Panc1 (cell line): ENCODE data around the gene KLHDC10. TPM values are rescaled to one million over a fixed set of nuclear protein-coding genes. Genes with fewer than 3 reads are reported as not detected.

ENCODE experiments used
- ATAC-seq: fragments of 200-7000 bp; cut with Tn5 transposase; 2 replicates; pipeline ENCODE4 v1.9.1; 2020; ENCODE audit warnings: mild to moderate bottlenecking, moderate library complexity
- BruUV-seq: library from RNA; stranded (reverse); fragments of 400-500 nt; replicated peaks from 2 replicates; lab custom pipeline; 2021; lab: Mats Ljungman, UMichigan
- CTCF ChIA-PET: fragments of 300-600 bp; sonication (Branson Sonifier 250); formaldehyde crosslinking; loops from one replicate; lab custom pipeline; 2022; ENCODE audit warnings: antibody characterized with exemption; lab: Charles Lee
- POLR2A ChIA-PET: fragments of 300-600 bp; sonication (Branson Sonifier 250); formaldehyde crosslinking; loops from one replicate; lab custom pipeline; 2022; ENCODE audit warnings: antibody characterized with exemption; lab: Charles Lee
- DNase-seq: peaks from one replicate; pipeline ENCODE4 v3.0.0-alpha.2; 2010; ENCODE audit warnings: low read depth, low spot score
- H3K27ac ChIP-seq: 2 replicates; pipeline ENCODE4 v1.5.1; 2011; ENCODE audit warnings: mild to moderate bottlenecking, low read length, inconsistent platforms
- H3K27me3 ChIP-seq: fragments of 200-500 bp; sonication (Bioruptor generic); 2 replicates; pipeline ENCODE4 v1.6.0; 2014; ENCODE audit warnings: low read length, inconsistent platforms; ENCODE audit not compliant: control insufficient read depth, insufficient read depth
- H3K36me3 ChIP-seq: fragments of 200-500 bp; sonication (Bioruptor generic); 2 replicates; pipeline ENCODE4 v1.5.1; 2014; ENCODE audit warnings: inconsistent platforms, mild to moderate bottlenecking, low read length, moderate library complexity; ENCODE audit not compliant: control insufficient read depth, insufficient read depth
- H3K4me1 ChIP-seq: 2 replicates; pipeline ENCODE4 v1.5.1; 2011; ENCODE audit warnings: inconsistent platforms, mild to moderate bottlenecking, low read length, moderate library complexity; ENCODE audit not compliant: control insufficient read depth, insufficient read depth
- H3K4me3 ChIP-seq, 2 experiments: 2 replicates each; pipeline ENCODE4 v1.5.1; 2011 to 2012; ENCODE audit warnings: low read depth in 2 of 2, low read length in 2 of 2, mild to moderate bottlenecking in 2 of 2, inconsistent platforms in 1 of 2, moderate library complexity in 1 of 2
- H3K9me3 ChIP-seq: fragments of 200-500 bp; sonication (Bioruptor generic); 2 replicates; pipeline ENCODE4 v1.5.1; 2014; ENCODE audit warnings: low read depth, mild to moderate bottlenecking, inconsistent platforms, low read length, moderate library complexity; ENCODE audit not compliant: control insufficient read depth, insufficient read depth
- CTCF ChIP-seq: fragments of 450-650 bp; IDR thresholded peaks from 2 replicates; pipeline ENCODE4 v1.5.1; 2017; ENCODE audit warnings: mild to moderate bottlenecking
- POLR2AphosphoS5 ChIP-seq: IDR thresholded peaks from 2 replicates; pipeline ENCODE4 v1.6.1; 2012; ENCODE audit warnings: mild to moderate bottlenecking, low read depth, low read length, moderate library complexity
- SIN3A ChIP-seq: IDR thresholded peaks from 2 replicates; pipeline ENCODE4 v1.6.1; 2012; ENCODE audit warnings: low read depth, mild to moderate bottlenecking, low read length, moderate library complexity, borderline replicate concordance; ENCODE audit not compliant: insufficient read depth
- TCF7L2 ChIP-seq: IDR thresholded peaks from 2 replicates; pipeline ENCODE4 v1.6.1; 2011; ENCODE audit warnings: mild to moderate bottlenecking, low read depth, low read length, inconsistent platforms
- in situ Hi-C: cut with HindIII; loops from 2 replicates; pipeline ENCODE4 v1.10.0; 2016; ENCODE audit warnings: low sequenced_read_pairs, low pct_unique_long_range_greater_than_20kb
- intact Hi-C: fragments of 100-400 bp; cut with micrococcal nuclease; formaldehyde crosslinking; loops from one replicate; pipeline ENCODE4 v1.10.0; 2022; ENCODE audit not compliant: unreplicated experiment
- total RNA-seq: library from RNA; stranded (reverse); gene quantifications from one replicate; pipeline ENCODE4 v1.2.1, GENCODE V29; 2021; ENCODE audit not compliant: unreplicated experiment
- TF ChIP-seq, protein P1 (sequence below), 2 experiments: IDR thresholded peaks; 2 replicates each; pipeline ENCODE4 v1.6.1; 2011 to 2012; ENCODE audit warnings: low read depth in 2 of 2, control low read depth in 1 of 2, low read length in 1 of 2, mild to moderate bottlenecking in 1 of 2, moderate library complexity in 1 of 2; ENCODE audit not compliant: insufficient read depth in 1 of 2

KLHDC10 gene
- total RNA-seq, 1 experiment from 2014 or later = 26.7 TPM

DNA sequence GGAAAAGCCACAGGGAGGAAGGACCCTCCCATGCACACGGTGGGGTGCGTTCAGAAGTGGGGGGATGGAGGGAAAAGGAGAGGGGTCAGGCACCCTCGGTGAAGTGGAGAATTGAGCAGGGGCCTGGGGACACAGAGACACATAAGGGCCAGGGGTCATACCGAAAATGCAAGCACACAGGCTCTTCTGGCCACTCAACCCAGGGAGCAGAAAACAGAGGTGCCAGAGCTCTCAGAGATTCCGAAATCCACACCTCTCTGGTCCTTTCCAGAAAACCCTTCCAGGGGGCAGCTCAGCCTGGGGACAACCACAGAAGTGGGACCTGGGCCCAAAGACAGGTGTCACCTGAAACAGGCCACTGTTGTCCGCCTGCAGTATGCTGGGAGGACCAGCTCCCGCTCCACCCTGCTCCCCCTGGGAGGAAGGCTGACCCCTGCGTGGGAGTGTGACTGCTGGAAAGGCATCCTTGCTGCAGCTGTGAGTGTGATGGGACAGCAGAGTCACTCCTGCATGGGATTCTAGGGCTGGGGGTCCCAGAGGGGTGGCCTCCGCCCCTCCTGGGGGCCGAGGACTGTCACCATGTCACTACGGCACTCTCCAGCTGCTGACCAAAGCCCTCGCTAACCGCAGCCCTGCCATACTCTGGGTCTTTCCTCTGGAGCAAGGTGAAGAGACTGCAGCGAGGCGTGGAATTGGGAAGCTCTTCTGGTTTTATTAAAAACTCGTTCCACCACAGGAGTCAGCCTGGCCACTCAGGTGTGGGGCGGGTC is 71.7 kb downstream of the KLHDC10 start:
- TF ChIP-seq CTCF = no peak
- no peak for TF ChIP-seq POLR2AphosphoS5
- TF ChIP-seq TCF7L2 = no peak
- TF ChIP-seq SIN3A = no peak
- TF ChIP-seq, protein P1, sequence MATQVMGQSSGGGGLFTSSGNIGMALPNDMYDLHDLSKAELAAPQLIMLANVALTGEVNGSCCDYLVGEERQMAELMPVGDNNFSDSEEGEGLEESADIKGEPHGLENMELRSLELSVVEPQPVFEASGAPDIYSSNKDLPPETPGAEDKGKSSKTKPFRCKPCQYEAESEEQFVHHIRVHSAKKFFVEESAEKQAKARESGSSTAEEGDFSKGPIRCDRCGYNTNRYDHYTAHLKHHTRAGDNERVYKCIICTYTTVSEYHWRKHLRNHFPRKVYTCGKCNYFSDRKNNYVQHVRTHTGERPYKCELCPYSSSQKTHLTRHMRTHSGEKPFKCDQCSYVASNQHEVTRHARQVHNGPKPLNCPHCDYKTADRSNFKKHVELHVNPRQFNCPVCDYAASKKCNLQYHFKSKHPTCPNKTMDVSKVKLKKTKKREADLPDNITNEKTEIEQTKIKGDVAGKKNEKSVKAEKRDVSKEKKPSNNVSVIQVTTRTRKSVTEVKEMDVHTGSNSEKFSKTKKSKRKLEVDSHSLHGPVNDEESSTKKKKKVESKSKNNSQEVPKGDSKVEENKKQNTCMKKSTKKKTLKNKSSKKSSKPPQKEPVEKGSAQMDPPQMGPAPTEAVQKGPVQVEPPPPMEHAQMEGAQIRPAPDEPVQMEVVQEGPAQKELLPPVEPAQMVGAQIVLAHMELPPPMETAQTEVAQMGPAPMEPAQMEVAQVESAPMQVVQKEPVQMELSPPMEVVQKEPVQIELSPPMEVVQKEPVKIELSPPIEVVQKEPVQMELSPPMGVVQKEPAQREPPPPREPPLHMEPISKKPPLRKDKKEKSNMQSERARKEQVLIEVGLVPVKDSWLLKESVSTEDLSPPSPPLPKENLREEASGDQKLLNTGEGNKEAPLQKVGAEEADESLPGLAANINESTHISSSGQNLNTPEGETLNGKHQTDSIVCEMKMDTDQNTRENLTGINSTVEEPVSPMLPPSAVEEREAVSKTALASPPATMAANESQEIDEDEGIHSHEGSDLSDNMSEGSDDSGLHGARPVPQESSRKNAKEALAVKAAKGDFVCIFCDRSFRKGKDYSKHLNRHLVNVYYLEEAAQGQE (IDR thresholded peaks at IDR 0.05; ENCODE audit: insufficient read depth in 1 of 2, low read depth in 2 of 2, low read length in 1 of 2) = no peak
- ATAC-seq = no peak
- no peaks in the 10 kb centered on the region for H3K9me3 ChIP-seq
- H3K27ac ChIP-seq = no peak overlapping the region
- no peaks in the 10 kb centered on the region for H3K4me1 ChIP-seq
- H3K36me3 ChIP-seq = no peaks in the 10 kb centered on the region
- no peak for DNase-seq
- ChIA-PET POLR2A (no interaction called here), CTCF (no interaction called here)
- intact Hi-C loops (no loop called here), in situ Hi-C loops (no loop called here)
- no TSS peak for BruUV-seq
- no peaks in the 10 kb centered on the region for H3K27me3 ChIP-seq
- H3K4me3 ChIP-seq = no peak overlapping the region

DNA sequence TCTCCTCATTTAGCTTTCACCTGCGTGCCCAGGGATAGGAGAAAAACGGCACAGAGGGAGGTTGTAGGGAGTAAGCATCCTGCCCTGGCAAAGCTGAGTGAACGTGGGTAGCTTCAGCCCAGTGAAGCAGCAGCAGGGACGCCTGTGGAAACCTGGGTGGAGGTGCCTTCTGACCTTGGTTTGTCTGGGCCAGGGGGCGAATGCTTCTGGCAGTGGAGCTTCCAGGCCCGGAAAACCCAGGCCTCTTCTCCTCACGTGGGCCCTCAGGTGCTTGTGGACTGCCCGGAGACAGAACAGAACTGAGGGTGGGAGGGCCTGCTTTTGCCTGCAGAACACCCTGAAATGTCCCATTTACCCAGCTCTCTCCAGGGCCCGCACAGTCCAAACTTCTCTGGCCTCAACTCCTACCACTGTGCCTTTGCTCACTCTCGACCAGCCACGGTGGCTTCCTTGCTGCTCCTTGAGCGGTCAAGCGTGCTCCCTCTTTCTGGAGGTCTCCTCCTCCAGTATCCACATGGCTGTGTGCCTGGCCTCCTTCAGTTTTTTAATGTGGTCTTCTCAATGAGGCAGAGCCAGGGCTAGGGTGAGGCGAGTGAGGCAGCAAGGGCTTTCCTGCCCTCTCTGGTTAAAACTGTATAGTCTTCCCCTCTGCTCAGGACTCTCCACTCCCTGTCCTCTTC is 72.5 kb downstream of the KLHDC10 start:
- TF ChIP-seq CTCF = no peak
- TF ChIP-seq, protein P1 (IDR thresholded peaks at IDR 0.05; ENCODE audit: insufficient read depth in 1 of 2, low read depth in 2 of 2, low read length in 1 of 2) = no peak
- no peaks in the 10 kb centered on the region for H3K27me3 ChIP-seq
- ATAC-seq (no peak), DNase-seq (no peak)
- no TSS peak for BruUV-seq
- H3K4me3 ChIP-seq = no peak overlapping the region
- H3K4me1 ChIP-seq = no peaks in the 10 kb centered on the region
- H3K9me3 ChIP-seq = no peaks in the 10 kb centered on the region
- ChIA-PET CTCF (no interaction called here), POLR2A (no interaction called here)
- intact Hi-C loops = no loop called here
- no peak overlapping the region for H3K27ac ChIP-seq
- no peaks in the 10 kb centered on the region for H3K36me3 ChIP-seq
- in situ Hi-C loops = no loop called here
